ENCODE data around the gene NPTXR. TPM values are rescaled to one million over a fixed set of nuclear protein-coding genes. Genes with fewer than 3 reads are reported as not detected.

Gene NPTXR
- total RNA-seq, 2 experiments from 2014 or later, result 4.2 to 4.6 TPM

DNA sequence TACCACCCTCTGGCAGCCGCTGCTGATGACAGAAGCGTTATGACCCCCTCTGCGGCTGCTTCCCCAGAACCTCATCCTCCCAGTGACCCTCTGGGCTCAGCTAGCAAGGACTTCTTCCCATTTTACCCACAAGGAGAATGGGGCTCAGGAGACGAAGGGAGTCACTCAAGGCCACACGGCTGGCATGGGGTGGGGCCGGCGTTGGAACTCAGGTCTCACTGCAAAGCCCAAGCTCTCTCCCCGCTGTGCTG is 71.3 kb downstream of the NPTXR start:
- ChIA-PET POLR2A (no interaction called here), CTCF (no interaction called here)
- H3K27me3 Mint-ChIP-seq, result no peaks in the 10 kb centered on the region
- peaks cover 5% of the 10 kb centered on the region for H3K4me1 Mint-ChIP-seq (ENCODE audit: low read depth)
- no peak for TF ChIP-seq CTCF (IDR thresholded peaks at IDR 0.05)
- ATAC-seq (ENCODE audit: poor library complexity) (no peak), DNase-seq (no peak)
- H3K27ac Mint-ChIP-seq, result no peak overlapping the region
- H3K36me3 ChIP-seq (ENCODE audit: insufficient read depth, low read length), result no peaks in the 10 kb centered on the region
- no peak overlapping the region for H3K4me3 Mint-ChIP-seq
- H3K9me3 Mint-ChIP-seq, result no peaks in the 10 kb centered on the region
- no peaks in the 10 kb centered on the region for H3K36me3 Mint-ChIP-seq (ENCODE audit: low read depth)
- intact Hi-C loops (cut with DNase I, micrococcal nuclease), result no loop called here
- no peaks in the 10 kb centered on the region for H3K9me3 ChIP-seq (ENCODE audit: control insufficient read depth in 1 of 2, insufficient read depth in 1 of 2, low read length in 2 of 2)
- no peak overlapping the region for H3K27ac ChIP-seq (ENCODE audit: low read depth in 1 of 2, low read length in 2 of 2)
- H3K4me3 ChIP-seq (ENCODE audit: low read length), result no peak overlapping the region
- no peaks in the 10 kb centered on the region for H3K27me3 ChIP-seq (ENCODE audit: control insufficient read depth in 1 of 2, insufficient read depth in 2 of 2, low read length in 2 of 2)
- peaks cover 7% of the 10 kb centered on the region for H3K4me1 ChIP-seq (ENCODE audit: insufficient read depth, low read length)

- Histone ChIP-seq H3K36me3 (ENCODE audit: insufficient read depth, low read length) (no peaks in the 10 kb centered on the region), H3K4me1 (ENCODE audit: insufficient read depth, low read length) (peaks cover 18% of the 10 kb centered on the region), H3K9me3 (ENCODE audit: control insufficient read depth in 1 of 2, insufficient read depth in 1 of 2, low read length in 2 of 2) (no peaks in the 10 kb centered on the region), H3K27me3 (ENCODE audit: control insufficient read depth in 1 of 2, insufficient read depth in 2 of 2, low read length in 2 of 2) (no peaks in the 10 kb centered on the region), H3K27ac (ENCODE audit: low read depth in 1 of 2, low read length in 2 of 2) (no peak overlapping the region), H3K4me3 (ENCODE audit: low read length) (no peak overlapping the region)
- Mint-ChIP-seq H3K27me3 (no peaks in the 10 kb centered on the region), H3K4me3 (no peak overlapping the region), H3K4me1 (ENCODE audit: low read depth) (peaks cover 6% of the 10 kb centered on the region), H3K9me3 (no peaks in the 10 kb centered on the region), H3K36me3 (ENCODE audit: low read depth) (no peaks in the 10 kb centered on the region), H3K27ac (no peak overlapping the region)
- no peak for TF ChIP-seq CTCF (IDR thresholded peaks at IDR 0.05)
- ChIA-PET POLR2A (interaction anchor here (1.9 kb wide), 1 partner anchor 12 kb away, joined by 10 read pairs; no protein-coding TSS in a partner anchor), CTCF (no interaction called here)
- intact Hi-C loops (cut with DNase I, micrococcal nuclease), result no loop called here
- DNase-seq (no peak), ATAC-seq (ENCODE audit: poor library complexity) (no peak)
Measured at GRCh38 chr22:38770257-38770949, 73.4 kb downstream of the NPTXR start.

Other genes with a start within 250 kb of the NPTXR start
- gene FAM227A, start 187.6 kb downstream of the NPTXR start, total RNA-seq, result under 1 TPM; 0.34 to 0.91 TPM
- 1 to 10 TPM; 4.6 to 7.6 TPM for gene CBY1, start 187.4 kb downstream of the NPTXR start, total RNA-seq
- gene TOMM22, start 162.1 kb downstream of the NPTXR start, total RNA-seq, result 10 to 100 TPM; 53.7 to 54.8 TPM
- 100 to 1,000 TPM; 303 to 307 TPM for gene JOSD1, start 143.1 kb downstream of the NPTXR start, total RNA-seq
- 100 to 1,000 TPM; 263 to 272 TPM for gene GTPBP1, start 138.1 kb downstream of the NPTXR start, total RNA-seq
- 100 to 1,000 TPM; 440 to 453 TPM for gene SUN2, start 88.0 kb downstream of the NPTXR start, total RNA-seq
- 1 to 10 TPM; 1.9 to 2.7 TPM for gene DNAL4, start 49.9 kb downstream of the NPTXR start, total RNA-seq
- gene CBX6, start 28.2 kb upstream of the NPTXR start, total RNA-seq, result 10 to 100 TPM; 41.6 to 42.8 TPM
- gene APOBEC3A, start 113.6 kb upstream of the NPTXR start, total RNA-seq, result 1 to 10 TPM in 1 of 2 experiments, under 1 TPM in 1; 0.74 to 1.6 TPM
- gene APOBEC3B, start 138.3 kb upstream of the NPTXR start, total RNA-seq, result not detected
- 10 to 100 TPM; 13.9 to 14.8 TPM for gene APOBEC3C, start 170.2 kb upstream of the NPTXR start, total RNA-seq
- gene APOBEC3D, start 177.1 kb upstream of the NPTXR start, total RNA-seq, result 1 to 10 TPM; 7.4 to 8.0 TPM
- 1 to 10 TPM; 4.3 to 6.5 TPM for gene APOBEC3F, start 196.8 kb upstream of the NPTXR start, total RNA-seq
- 10 to 100 TPM; 18.8 to 20.6 TPM for gene APOBEC3G, start 233.2 kb upstream of the NPTXR start, total RNA-seq

All from CD4-positive, alpha-beta T cell (primary cell).